Measurements from ENCODE around the gene SPTSSA. TPM values are rescaled to one million over a fixed set of nuclear protein-coding genes. Genes with fewer than 3 reads are reported as not detected.

Gene SPTSSA
- total RNA-seq, 4 donors from 2014 or later = 4.8 to 45.7 (median 28.4) TPM

- H3K27ac ChIP-seq = peak overlapping the region; percentile 91 to 98 (median 98)
- no peak for DNase-seq
- in situ Hi-C loops (cut with MboI; ENCODE audit: low pct_ligation_motif_present in 1 of 4, low pct_unique_long_range_greater_than_20kb in 1 of 4, low sequenced_read_pairs in 3 of 4) (no loop called here), intact Hi-C loops (cut with DNase I; ENCODE audit: low total_unique reads) (no loop called here)
- peak overlapping the region; percentile 66 to 96 (median 82) for H3K4me3 ChIP-seq
- 11 to 21% methylated on average over 2 of the region's 2 CpGs for WGBS, 2 donors (ENCODE audit: low coverage in 1 of 2)
- peaks cover 4 to 34% (median 19%) of the 10 kb centered on the region in 4 donors for H3K4me1 ChIP-seq
- H3K9me3 ChIP-seq = no peaks in the 10 kb centered on the region
- no peak for TF ChIP-seq POLR2AphosphoS5 (IDR thresholded peaks at IDR 0.05)
- TF ChIP-seq POLR2A (IDR thresholded peaks at IDR 0.05) = no peak
- no peak for TF ChIP-seq CTCF (IDR thresholded peaks at IDR 0.05)
- TF ChIP-seq EP300 (IDR thresholded peaks at IDR 0.05; ENCODE audit: low read depth) = no peak
- no peaks in the 10 kb centered on the region for H3K27me3 ChIP-seq
- peaks cover 0 to 11% (median 4%) of the 10 kb centered on the region in 4 donors for H3K36me3 ChIP-seq
Measured at GRCh38 chr14:34460841-34461240, 1.2 kb downstream of the SPTSSA start.

- TF ChIP-seq EP300 (IDR thresholded peaks at IDR 0.05; ENCODE audit: low read depth) (no peak), POLR2A (IDR thresholded peaks at IDR 0.05) (no peak)
Measured at GRCh38 chr14:34460295-34460694, 1.7 kb downstream of the SPTSSA start.

GRCh38 chr14:34457186-34457585 is 4.9 kb downstream of the SPTSSA start:
- TF ChIP-seq EP300 (IDR thresholded peaks at IDR 0.05; ENCODE audit: low read depth) (no peak), POLR2AphosphoS5 (IDR thresholded peaks at IDR 0.05) (no peak), CTCF (IDR thresholded peaks at IDR 0.05) (no peak)
- in situ Hi-C loops (cut with MboI; ENCODE audit: low pct_ligation_motif_present in 1 of 4, low pct_unique_long_range_greater_than_20kb in 1 of 4, low sequenced_read_pairs in 3 of 4) = no loop called here
- intact Hi-C loops (cut with DNase I; ENCODE audit: low total_unique reads) = no loop called here
- no peak for DNase-seq
- Histone ChIP-seq H3K36me3 (peaks cover 0 to 19% (median 7%) of the 10 kb centered on the region in 4 donors), H3K27me3 (no peaks in the 10 kb centered on the region), H3K4me3 (no peak overlapping the region), H3K9me3 (no peaks in the 10 kb centered on the region), H3K4me1 (peaks cover 0 to 28% (median 19%) of the 10 kb centered on the region in 4 donors), H3K27ac (no peak overlapping the region)
- WGBS, 2 donors (ENCODE audit: low coverage in 1 of 2) = 81 to 83% methylated on average over 3 of the region's 3 CpGs

More at GRCh38 chr14:34460295-34460694, 1.7 kb downstream of the SPTSSA start:
- peaks cover 3 to 29% (median 17%) of the 10 kb centered on the region in 4 donors for H3K4me1 ChIP-seq
- WGBS, 2 donors (ENCODE audit: low coverage in 1 of 2) = 83 to 92% methylated on average over 1 of the region's 1 CpG
- no peaks in the 10 kb centered on the region for H3K27me3 ChIP-seq
- no peak for DNase-seq
- H3K36me3 ChIP-seq = peaks cover 0 to 16% (median 7%) of the 10 kb centered on the region in 4 donors
- H3K27ac ChIP-seq = peak overlapping the region; percentile 91 to 98 (median 98)
- peak overlapping the region in 2 of 4 donors; percentile 75 to 90 for H3K4me3 ChIP-seq
- intact Hi-C loops (cut with DNase I; ENCODE audit: low total_unique reads) (no loop called here), in situ Hi-C loops (cut with MboI; ENCODE audit: low pct_ligation_motif_present in 1 of 4, low pct_unique_long_range_greater_than_20kb in 1 of 4, low sequenced_read_pairs in 3 of 4) (no loop called here)
- no peaks in the 10 kb centered on the region for H3K9me3 ChIP-seq

- intact Hi-C loops (cut with DNase I; ENCODE audit: low total_unique reads) = no loop called here
- no peak for DNase-seq
- Histone ChIP-seq H3K4me1 (peaks cover 5 to 30% (median 24%) of the 10 kb centered on the region in 4 donors), H3K36me3 (peaks cover 0 to 19% (median 7%) of the 10 kb centered on the region in 4 donors), H3K27ac (peak overlapping the region in 2 of 4 donors; percentile 84 to 87), H3K9me3 (no peaks in the 10 kb centered on the region), H3K4me3 (no peak overlapping the region), H3K27me3 (no peaks in the 10 kb centered on the region)
- no peak for TF ChIP-seq POLR2A (IDR thresholded peaks at IDR 0.05)
- no peak for TF ChIP-seq POLR2AphosphoS5 (IDR thresholded peaks at IDR 0.05)
- no peak for TF ChIP-seq EP300 (IDR thresholded peaks at IDR 0.05; ENCODE audit: low read depth)
- TF ChIP-seq CTCF (IDR thresholded peaks at IDR 0.05) = no peak
- in situ Hi-C loops (cut with MboI; ENCODE audit: low pct_ligation_motif_present in 1 of 4, low pct_unique_long_range_greater_than_20kb in 1 of 4, low sequenced_read_pairs in 3 of 4) = no loop called here
- WGBS, 2 donors (ENCODE audit: low coverage in 1 of 2) = 67 to 70% methylated on average over 1 to 2 of the region's 2 CpGs
Measured at GRCh38 chr14:34453226-34453625, 8.8 kb downstream of the SPTSSA start.
